Measurements from ENCODE around the gene CSRP1. TPM values are rescaled to one million over a fixed set of nuclear protein-coding genes. Genes with fewer than 3 reads are reported as not detected.
"Not testable (repeated sequence)": the region's sequence is repeated elsewhere in the genome, so short reads cannot be mapped to it uniquely, and the experiment has no call there.

CSRP1 gene
- total RNA-seq, 2 donors from 2014 or later = 25.0 to 51.1 TPM

DNA sequence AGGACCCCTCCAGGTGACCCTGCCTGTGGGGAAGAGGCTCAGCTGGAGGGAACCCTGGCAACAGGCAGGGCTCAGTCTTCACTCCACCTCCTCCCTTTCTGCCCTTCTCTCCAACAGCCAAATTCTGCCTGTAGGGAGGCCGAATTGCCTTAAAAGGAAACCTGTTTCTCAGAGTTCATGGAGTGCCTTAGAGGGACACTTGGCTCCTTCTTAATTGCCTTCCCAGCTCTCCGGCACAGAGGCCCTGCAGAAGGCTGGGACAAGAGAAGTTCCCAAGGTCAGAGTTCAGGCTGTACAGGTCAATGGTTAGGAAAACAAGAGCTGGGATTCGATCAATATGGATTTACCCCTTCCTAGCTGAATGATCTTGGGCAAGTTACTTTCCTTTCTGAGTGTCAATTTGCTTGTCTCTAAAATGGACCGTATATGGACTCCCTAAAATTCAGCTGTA is 6.2 kb downstream of the CSRP1 start:
- Mint-ChIP-seq H3K27me3 (no peaks in the 10 kb centered on the region), H3K4me3 (no peak overlapping the region), H3K9me3 (no peaks in the 10 kb centered on the region), H3K27ac (no peak overlapping the region), H3K4me1 (peaks cover 7% of the 10 kb centered on the region), H3K36me3 (ENCODE audit: low read depth) (peaks cover 10% of the 10 kb centered on the region)
- ATAC-seq (replicated peaks) = no peak

DNA sequence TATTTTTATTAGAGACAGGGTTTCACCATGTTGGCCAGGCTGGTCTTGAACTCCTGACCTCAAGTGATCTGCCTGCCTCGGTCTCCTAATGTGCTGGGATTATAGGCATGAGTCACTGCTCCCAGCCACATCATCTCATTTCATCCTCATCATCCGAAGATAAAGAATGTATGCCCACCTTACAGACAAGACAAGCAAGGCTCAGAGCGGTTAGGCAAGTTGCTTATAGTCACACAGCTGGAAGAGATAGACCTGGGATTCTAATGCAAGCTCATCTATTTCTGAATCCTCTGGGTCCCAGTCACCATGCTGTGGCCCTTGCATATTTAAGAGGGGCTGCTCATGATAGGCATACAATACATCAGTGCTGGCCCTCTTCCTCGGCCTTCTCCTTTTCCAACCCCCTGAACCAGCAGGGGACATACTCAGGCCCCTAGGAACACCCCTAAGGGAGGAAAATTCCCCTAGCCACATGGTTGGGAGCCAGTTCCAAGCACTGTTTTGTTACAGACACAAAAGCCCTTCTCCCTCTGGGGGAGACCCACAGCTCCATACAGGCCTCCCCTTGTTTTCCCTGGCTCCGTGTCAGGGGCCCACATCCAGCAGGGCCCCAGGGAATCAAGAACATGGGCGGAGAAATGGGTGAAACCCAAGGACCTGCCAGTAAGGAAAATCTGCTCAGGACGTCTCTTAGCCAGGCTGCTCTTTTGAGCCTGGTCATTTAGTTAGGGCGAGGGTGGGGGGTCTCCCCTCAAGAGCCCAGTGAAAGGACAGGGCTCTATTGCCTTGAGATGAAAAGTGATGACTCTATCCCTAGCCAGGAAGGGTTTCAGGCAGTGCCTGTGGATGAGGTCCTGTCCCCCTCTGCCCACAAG is 6.9 kb downstream of the CSRP1 start:
- Mint-ChIP-seq H3K4me3 (no peak overlapping the region), H3K9me3 (no peaks in the 10 kb centered on the region), H3K27ac (no peak overlapping the region), H3K36me3 (ENCODE audit: low read depth) (peaks cover 13% of the 10 kb centered on the region), H3K27me3 (no peaks in the 10 kb centered on the region), H3K4me1 (peaks cover under 1% of the 10 kb centered on the region)
- ATAC-seq (replicated peaks) = no peak

DNA sequence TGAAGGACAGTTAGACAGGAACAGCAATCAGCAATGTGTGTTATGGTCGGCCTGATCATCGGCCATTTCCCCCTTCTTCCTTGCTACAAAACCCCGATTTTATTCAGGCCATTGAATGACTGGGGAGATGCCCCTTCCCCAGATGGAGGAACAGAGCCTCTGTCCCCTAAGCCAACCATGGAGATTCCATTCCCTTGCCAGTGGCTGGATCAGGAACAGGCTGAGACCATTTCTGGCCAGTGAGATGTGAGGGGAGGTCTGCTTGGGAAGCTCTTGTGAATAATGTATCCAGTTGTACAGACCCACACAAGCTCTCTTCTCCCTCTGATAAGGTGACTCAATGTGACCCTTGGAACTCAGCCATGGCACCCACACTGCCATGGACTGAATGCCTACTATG is 7.7 kb downstream of the CSRP1 start:
- H3K36me3 Mint-ChIP-seq (ENCODE audit: low read depth) = peaks cover 22% of the 10 kb centered on the region
- ATAC-seq (replicated peaks) = no peak
- no peaks in the 10 kb centered on the region for H3K9me3 Mint-ChIP-seq
- H3K27me3 Mint-ChIP-seq = no peaks in the 10 kb centered on the region
- no peak overlapping the region for H3K27ac Mint-ChIP-seq
- no peak overlapping the region for H3K4me3 Mint-ChIP-seq
- no peaks in the 10 kb centered on the region for H3K4me1 Mint-ChIP-seq

DNA sequence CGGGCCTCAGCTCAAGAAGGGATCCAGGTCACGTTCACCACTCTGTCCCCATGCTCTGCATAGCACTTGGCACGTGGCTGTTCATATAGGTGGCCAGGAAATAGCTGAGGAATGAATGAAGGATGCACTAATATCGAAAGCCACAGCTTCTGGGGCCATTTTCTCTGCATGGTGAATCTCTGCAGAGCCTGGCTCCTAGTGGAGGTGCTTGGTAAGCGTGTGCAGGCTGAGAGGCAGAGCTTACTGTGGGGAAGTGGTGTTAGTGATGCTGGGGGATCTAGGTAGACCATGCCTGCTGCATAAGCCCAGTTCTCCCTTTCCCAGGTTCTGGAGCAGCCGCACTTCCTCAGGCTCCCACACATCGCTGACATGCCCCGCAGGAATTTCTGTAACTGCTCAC is 8.3 kb downstream of the CSRP1 start:
- Mint-ChIP-seq H3K36me3 (ENCODE audit: low read depth) (peaks cover 28% of the 10 kb centered on the region), H3K27ac (no peak overlapping the region), H3K4me3 (no peak overlapping the region), H3K27me3 (no peaks in the 10 kb centered on the region), H3K9me3 (no peaks in the 10 kb centered on the region), H3K4me1 (no peaks in the 10 kb centered on the region)
- no peak for ATAC-seq (replicated peaks)

DNA sequence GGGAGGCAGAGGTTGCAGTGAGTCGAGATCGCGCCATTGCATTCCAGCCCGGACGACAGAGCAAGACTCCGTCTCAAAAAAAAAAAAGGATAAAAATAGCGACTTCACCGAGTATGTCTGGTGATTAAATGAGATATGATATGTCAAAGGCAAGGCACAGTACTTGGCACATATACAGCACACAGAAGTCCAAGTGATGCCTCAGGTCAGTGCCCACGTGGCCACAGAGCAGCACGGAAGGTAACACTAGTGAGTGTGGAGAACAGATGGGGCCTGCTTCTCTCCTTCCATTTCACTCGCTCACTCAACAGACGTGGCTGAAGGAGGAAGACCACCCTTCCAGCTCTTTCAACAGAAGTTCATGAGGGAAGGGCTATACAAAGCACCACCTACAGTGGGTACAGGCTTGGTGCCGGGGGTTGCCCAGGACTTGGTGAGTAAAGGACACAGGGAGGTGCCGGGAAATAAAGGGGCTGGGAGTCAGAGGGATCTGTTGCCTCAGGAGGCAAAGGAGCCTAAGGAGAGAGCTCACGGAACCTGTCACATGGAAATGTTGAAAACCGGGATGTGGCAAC is 8.9 kb downstream of the CSRP1 start:
- Mint-ChIP-seq H3K27me3 (no peaks in the 10 kb centered on the region), H3K9me3 (no peaks in the 10 kb centered on the region), H3K4me3 (no peak overlapping the region), H3K4me1 (no peaks in the 10 kb centered on the region), H3K27ac (no peak overlapping the region), H3K36me3 (ENCODE audit: low read depth) (peaks cover 34% of the 10 kb centered on the region)
- no peak for ATAC-seq (replicated peaks)

DNA sequence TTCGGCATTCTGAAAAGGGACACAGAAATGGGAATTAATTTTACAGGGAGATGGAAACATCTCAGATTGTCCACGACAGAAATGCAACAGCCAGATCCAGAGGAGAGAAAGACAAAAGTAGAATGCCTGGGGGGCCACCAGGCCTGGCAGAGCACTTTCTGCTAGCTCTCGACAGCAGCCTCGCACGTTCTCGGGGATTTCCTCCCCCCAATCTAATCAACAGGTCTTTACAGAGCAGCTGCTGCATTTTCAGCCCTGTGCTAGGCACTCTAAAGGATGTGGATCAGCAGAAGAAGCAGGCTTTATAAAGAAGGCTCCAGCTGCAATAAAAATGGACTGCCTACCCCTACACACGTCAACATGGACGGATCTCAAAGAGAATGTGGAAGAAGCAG is 10.6 kb downstream of the CSRP1 start:
- H3K4me3 Mint-ChIP-seq = no peak overlapping the region
- H3K27me3 Mint-ChIP-seq = no peaks in the 10 kb centered on the region
- ATAC-seq (replicated peaks) = no peak
- no peaks in the 10 kb centered on the region for H3K9me3 Mint-ChIP-seq
- H3K4me1 Mint-ChIP-seq = no peaks in the 10 kb centered on the region
- H3K27ac Mint-ChIP-seq = no peak overlapping the region
- peaks cover 35% of the 10 kb centered on the region for H3K36me3 Mint-ChIP-seq (ENCODE audit: low read depth)

DNA sequence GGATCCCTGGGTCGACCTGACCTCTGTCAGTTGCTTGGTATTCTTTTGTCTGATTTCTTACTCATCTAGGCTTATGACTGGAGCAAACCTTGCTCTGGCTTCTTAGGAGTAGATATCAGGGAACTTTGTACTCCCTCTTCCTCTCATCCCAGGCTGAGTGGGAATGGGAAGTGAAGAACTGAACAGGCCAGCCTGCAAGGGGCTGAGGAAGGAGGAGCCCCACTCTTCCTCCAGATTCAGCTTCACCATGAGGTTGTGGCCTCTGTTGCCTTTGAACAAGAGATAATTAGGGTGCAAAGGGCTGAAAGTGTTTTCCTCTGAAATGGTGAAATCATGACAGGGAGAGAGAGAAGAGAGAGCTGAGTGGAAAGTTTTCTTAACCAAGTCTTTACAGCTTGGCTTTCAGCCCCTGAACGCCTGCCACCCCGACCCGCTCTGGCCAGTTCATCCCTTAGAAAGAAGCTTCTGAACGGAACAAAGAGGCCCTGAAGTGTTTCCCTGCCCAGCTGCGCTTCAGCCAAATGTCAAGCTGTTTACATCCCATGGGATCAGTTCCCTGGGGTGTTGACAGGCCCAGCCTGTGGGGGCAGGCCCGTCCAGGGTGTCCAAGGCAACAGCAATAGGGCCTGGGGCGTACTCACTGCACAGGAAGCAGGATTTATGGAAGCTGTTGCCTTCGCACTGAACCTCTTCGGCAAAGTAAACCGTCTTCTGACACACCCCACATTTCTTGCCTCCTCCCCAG is 11.2 kb downstream of the CSRP1 start:
- Mint-ChIP-seq H3K27ac (no peak overlapping the region), H3K9me3 (no peaks in the 10 kb centered on the region), H3K4me3 (no peak overlapping the region), H3K4me1 (no peaks in the 10 kb centered on the region), H3K27me3 (no peaks in the 10 kb centered on the region), H3K36me3 (ENCODE audit: low read depth) (peaks cover 36% of the 10 kb centered on the region)
- no peak for ATAC-seq (replicated peaks)

DNA sequence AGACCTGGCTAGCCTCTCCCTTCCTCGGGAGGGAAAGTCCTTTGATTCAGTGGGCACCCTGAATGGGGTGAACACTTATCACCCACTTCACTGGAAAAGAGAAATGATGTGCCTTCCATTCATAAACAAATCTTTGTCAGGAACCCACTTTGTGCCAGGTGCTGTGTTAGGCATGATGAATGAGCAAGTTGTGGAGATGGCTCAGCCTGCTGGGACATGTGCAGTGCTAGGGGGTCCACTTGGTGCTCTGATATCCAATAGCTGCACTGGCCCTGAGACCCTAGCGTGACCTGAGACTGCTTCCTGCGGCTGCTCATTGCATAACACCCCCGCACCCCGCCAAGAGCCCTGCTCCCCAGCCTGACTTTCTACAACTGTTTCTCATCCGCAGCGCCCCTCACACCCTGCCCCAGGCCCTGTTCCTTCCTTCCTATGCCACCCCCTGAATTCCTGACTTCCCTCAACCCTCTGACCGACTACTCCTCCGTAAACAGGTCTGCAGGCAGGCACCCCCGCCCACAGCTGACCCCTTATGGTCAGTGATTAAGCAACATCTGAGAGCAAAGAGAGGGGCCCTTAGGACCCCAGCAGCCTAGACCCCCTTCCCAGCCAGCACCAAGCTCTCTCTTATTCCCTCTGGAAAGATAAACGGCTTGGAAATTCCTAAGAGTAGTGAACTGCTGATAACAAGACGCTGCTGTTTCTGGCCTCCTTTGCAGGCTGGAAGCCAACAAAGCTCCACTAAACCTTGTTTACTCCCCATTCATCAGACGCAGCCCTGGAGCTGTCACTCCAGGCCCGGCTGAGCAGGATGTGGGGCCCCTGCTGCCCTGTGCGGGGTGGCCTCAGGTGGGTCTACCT is 12.9 kb downstream of the CSRP1 start:
- no peak overlapping the region for H3K4me3 Mint-ChIP-seq
- H3K27ac Mint-ChIP-seq = no peak overlapping the region
- peaks cover 46% of the 10 kb centered on the region for H3K36me3 Mint-ChIP-seq (ENCODE audit: low read depth)
- no peaks in the 10 kb centered on the region for H3K4me1 Mint-ChIP-seq
- H3K27me3 Mint-ChIP-seq = no peaks in the 10 kb centered on the region
- H3K9me3 Mint-ChIP-seq = no peaks in the 10 kb centered on the region
- no peak for ATAC-seq (replicated peaks)

DNA sequence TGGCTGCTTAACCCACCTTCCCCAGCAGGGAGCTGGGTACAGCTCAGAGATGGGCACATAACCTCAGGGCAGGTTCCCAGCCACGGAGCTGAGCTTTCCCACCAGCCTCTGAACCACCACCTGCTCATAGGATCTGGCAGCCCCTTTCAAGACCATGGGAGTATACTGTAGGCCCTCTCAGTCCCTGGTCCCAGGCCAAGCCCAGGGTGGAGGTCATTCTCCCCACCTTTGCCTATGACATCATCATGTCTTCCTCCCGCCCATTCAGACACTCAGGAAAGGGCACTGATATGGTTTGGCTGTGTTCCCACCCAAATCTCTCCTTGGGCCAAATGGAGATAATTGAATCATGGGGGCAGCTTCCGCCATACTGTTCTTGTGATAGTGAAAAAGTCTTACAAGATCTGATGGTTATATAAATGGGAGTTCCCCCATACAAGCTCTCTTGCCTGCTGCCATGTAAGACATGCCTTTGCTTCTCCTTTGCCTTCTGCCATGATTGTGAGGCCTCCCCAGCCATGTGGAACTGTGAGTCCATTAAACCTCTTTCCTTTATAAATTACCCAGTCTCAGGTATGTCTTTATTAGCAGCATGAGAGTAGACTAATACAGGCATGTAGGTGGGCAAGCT is 13.8 kb downstream of the CSRP1 start:
- H3K4me1 Mint-ChIP-seq; H3K4me3 Mint-ChIP-seq; H3K9me3 Mint-ChIP-seq; H3K27ac Mint-ChIP-seq; H3K27me3 Mint-ChIP-seq; ATAC-seq (replicated peaks): not testable (repeated sequence)
- H3K36me3 Mint-ChIP-seq (ENCODE audit: low read depth) = peaks cover 52% of the 10 kb centered on the region

DNA sequence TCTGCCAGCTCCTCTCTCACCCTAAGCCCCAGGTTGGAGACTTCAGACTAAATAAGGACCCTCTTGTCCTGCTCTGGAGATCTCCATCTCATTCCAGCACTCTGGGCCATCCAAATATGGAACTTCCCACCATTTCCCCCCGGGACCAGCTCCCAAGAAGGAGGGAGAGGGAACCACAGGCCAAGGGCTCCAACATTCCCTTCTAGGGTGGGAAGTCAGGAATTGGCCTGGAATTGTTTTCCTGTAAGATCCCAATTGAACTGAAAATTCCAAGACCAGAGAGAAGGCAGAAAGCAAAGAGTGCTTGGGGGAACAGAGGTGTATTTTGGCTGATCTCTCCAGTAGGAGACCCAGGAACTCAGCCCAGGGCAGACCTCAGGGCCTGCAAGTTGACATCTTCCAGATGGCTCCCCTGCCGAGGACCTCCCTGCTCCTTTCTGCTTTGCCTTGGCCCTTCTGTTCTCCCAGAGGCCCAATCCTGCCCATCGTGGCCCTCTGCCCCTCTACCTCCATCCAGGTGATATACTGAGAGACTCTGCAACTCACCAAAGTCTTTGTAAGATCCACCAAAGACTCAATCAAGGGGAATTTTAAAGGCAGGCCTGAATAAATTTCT is 14.9 kb downstream of the CSRP1 start:
- no peak for ATAC-seq (replicated peaks)
- H3K4me1 Mint-ChIP-seq = no peaks in the 10 kb centered on the region
- H3K36me3 Mint-ChIP-seq (ENCODE audit: low read depth) = peaks cover 54% of the 10 kb centered on the region
- H3K27ac Mint-ChIP-seq = peak overlapping the region; percentile 12
- H3K9me3 Mint-ChIP-seq = no peaks in the 10 kb centered on the region
- H3K4me3 Mint-ChIP-seq = no peak overlapping the region
- H3K27me3 Mint-ChIP-seq = no peaks in the 10 kb centered on the region

DNA sequence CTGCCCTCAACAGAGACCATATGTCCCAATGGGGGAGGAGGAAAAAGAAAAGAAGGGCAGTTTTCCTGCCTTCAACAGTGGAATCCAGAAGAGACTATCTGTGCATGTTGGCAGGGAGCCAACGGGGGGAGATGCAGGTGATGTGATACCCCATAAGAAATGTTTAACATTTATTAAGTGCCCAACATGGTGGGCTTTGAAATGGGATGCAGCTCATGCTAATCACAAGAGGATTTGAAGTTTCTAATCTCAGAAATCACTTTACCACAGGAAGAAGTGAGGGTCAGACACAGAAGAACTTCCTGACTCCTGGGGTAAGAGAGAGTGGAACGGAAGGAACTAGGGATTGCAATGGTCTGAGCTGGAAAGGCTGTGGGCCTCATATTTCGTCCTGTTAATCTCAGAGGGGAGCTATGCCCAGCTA is 16.2 kb downstream of the CSRP1 start:
- H3K4me1 Mint-ChIP-seq = no peaks in the 10 kb centered on the region
- H3K36me3 Mint-ChIP-seq (ENCODE audit: low read depth) = peaks cover 45% of the 10 kb centered on the region
- no peak overlapping the region for H3K4me3 Mint-ChIP-seq
- H3K9me3 Mint-ChIP-seq = no peaks in the 10 kb centered on the region
- no peaks in the 10 kb centered on the region for H3K27me3 Mint-ChIP-seq
- ATAC-seq (replicated peaks) = no peak
- no peak overlapping the region for H3K27ac Mint-ChIP-seq

DNA sequence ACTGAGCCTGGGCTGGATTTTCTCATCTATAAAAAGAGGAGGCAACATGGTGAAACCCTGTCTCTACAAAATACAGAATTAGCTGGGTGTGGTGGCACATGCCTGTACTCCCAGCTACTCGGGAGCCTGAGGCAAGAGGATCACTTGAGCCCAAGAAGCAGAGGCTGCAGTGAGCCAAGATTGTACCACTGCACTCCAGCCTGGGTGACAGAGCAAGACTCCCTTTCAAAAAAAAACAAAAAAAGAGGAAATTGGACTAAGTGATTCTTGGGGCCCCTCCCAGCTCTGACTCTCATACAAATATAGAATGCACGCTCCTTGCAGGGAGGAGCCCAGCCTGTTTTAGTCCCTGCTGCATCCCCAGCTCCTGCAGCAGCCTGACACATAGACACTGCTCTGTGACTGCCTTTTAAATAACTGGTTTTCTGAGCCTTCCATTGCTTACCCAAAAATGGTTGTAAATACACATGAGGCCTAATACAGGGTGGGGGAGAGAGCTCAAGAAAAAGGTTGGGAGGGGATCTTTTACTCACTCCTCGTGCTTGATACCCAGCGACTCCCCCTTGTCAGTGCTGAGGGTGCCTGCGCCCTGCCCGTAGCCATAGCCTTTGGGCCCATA is 17.2 kb downstream of the CSRP1 start:
- Mint-ChIP-seq H3K4me3 (no peak overlapping the region), H3K36me3 (ENCODE audit: low read depth) (peaks cover 38% of the 10 kb centered on the region), H3K27ac (no peak overlapping the region), H3K4me1 (no peaks in the 10 kb centered on the region), H3K9me3 (no peaks in the 10 kb centered on the region), H3K27me3 (no peaks in the 10 kb centered on the region)
- no peak for ATAC-seq (replicated peaks)

Data from activated T-helper 17 cell treated with anti-CD3 and anti-CD28 coated beads, Interleukin-2, amount 50 U/mL, for 72 hours (primary cell).